ENCODE results near the gene RETN.

DNA sequence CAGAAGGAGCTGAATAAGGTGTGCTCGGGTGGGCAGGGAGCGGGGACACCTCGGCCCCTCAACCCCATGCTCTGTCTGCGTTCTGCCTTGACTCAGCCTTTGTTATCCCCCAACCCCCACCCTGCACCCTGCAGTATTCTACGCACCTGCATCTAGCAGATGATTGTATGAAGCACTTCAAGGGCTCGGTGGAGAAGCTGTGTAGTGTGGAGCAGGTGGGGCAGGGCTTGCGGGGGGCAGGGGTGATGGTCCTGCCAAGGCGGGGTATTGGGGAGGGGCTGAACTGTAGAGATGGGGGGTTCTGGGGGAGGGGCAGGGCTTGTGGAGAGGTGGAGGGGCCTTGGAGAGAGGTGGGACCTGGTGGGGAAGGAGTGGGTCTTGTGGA, 25.8 kb upstream of the RETN start:
- TF ChIP-seq, protein P1, sequence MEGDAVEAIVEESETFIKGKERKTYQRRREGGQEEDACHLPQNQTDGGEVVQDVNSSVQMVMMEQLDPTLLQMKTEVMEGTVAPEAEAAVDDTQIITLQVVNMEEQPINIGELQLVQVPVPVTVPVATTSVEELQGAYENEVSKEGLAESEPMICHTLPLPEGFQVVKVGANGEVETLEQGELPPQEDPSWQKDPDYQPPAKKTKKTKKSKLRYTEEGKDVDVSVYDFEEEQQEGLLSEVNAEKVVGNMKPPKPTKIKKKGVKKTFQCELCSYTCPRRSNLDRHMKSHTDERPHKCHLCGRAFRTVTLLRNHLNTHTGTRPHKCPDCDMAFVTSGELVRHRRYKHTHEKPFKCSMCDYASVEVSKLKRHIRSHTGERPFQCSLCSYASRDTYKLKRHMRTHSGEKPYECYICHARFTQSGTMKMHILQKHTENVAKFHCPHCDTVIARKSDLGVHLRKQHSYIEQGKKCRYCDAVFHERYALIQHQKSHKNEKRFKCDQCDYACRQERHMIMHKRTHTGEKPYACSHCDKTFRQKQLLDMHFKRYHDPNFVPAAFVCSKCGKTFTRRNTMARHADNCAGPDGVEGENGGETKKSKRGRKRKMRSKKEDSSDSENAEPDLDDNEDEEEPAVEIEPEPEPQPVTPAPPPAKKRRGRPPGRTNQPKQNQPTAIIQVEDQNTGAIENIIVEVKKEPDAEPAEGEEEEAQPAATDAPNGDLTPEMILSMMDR (IDR thresholded peaks at IDR 0.05), result no peak
- TF ChIP-seq EP300 (IDR thresholded peaks at IDR 0.05), result no peak

Measured in tibial nerve (tissue), 4 donors.